NCI-H345 treated with DMSO at 0.1 percent for 48 hours (cell line): ENCODE results near the gene STK35.

Source experiments
- DNase-seq: peaks from one replicate; lab custom pipeline; 2025; ENCODE audit not compliant: unreplicated experiment; lab: John Stamatoyannopoulos, UW

STK35 gene

DNA sequence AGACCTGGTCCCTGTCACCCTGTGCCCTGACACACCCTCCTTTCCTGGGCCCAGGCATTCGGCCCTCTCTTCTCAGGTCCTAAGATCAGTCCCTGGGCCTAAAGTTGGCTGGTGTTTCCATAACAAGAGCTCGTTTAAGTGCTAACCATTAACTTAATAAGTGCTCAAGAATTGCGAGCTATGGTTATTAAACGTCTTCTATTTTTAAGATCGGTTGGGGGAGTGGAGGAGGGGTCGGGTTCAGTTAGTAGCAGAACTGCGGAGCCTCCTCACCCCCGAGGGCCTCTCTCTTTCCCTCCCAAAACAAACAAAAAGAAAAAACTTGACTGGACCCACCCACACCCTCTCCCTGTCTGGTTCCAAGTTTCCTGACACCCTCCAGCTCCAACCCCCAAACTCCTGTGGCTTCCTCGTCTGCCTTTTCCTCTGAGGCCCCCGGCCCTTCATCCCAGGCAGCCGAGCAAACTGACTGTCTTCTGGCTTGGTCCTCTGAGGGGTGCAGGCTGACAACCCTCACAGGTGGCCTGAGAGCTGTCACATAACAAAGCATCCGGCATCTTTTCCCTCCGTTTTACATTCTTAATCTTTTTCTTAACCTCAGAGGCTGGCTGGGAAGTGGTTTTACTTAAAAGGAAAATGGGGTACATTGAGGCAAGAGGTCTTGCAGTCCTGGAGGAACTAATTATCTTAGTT, 2.0 kb downstream of the STK35 start:
- DNase-seq: no peak

DNA sequence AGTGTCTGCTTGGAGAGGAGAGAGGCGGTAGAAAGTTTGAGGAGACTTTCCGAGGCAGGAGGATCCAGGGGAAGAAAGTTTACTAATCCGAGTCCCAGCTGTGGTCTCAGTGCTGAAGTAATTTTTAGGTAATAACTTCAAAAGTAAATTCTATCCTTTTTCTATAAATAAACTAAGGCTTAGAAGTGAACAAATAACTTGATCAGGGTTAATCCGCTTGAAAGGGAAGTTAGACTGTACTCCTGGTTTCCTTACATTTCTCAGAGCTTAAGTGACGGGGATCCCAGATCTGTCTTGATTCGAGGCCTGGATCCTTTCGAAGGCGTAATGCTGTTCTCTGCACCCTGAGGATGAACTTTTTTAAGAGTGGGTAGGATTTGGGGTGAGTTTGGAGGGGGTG, 2.6 kb downstream of the STK35 start:
- DNase-seq: no peak

DNA sequence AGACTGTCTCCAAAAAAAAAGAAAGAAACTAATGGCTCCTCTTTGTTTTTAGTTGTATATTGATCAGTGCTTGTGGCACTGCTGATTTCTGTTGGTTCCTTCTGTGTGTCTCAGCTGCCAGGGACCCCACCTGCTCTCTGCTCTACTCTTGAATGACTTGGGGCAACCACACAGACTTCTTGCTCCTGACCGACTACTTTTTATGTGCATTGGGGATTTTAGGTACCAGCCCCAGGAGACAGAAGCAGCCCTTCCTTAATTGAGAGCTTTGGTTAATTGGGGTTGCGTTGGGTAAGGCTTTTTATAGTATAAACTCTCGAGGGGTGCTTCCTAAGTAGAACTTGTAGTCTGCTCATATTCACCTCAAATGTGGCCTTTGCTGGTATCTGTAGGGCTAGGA, 6.9 kb downstream of the STK35 start:
- DNase-seq: no peak

DNA sequence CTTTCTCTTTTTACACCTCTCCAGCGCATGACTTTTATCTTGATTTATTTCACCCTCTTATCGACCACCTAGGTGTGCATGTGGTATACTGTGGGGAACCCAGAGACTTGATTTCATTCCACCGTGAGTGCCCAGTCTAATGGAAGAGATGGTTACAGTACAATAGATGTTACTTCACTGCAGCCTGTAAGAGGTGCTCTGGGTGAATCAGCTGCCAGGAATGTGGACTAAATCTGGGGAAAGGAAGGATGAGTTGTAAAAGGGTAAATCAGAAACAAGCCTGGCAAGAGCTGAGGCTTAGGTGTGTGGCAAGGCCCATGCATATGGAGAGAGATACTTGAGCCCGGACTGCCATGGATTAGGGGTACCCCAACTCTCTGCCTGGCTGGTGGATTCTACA, 7.4 kb downstream of the STK35 start:
- no peak for DNase-seq

DNA sequence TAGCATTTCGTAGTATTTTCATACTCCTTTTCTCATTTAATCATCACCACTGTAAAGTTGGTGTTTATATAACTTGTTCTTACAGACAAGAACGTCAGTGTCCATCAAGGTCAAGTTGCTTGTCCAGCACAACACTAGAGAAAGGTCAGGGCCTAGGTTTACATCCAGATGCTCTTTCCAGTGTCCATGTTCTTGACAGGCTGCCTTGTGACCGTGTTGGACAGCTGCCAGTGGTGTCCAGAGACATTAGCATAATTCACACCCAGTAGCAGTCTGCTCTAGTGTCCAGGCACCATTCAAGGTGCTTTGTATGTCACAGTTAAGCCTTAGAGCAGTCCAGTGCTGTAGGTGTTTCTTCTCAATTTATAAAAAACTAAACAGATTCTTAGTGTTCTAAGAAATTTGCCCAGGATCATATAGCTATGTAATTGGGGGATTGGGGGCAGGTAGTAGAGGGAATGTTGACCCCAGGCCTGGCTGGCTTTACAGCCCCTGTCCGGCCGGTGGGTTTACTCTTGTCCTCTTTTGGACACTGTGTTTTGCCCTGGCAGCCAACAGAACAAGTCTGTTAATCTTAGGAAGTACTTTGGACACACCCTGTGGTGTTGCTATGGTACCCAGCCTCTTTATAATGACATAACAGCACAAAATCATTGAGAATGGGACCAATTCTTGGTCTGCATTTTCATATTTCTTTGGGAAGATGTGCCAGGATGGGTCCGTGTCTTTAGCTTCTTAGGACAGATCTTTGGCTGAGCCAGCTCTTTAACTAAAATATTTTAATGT, 8.0 kb downstream of the STK35 start:
- no peak for DNase-seq

DNA sequence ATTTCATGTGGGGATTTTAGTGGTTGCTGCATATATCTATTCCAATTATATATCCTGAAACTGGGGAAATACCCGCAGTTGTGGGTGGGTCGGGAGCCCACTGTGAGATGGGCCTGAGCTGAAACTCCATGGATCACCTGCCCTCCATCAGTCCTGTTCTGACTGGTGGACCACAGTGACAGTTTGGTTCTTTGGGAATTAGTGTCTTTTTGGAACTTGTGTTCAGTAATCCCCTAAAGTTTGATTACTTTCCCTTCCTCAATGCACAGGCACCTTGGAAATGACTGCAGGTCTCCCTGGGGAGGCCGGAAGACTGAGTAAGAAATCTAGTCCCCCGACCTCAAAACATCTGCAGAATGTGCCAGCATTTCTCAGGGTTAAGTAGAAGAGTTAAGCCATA, 11.3 kb downstream of the STK35 start:
- no peak for DNase-seq

DNA sequence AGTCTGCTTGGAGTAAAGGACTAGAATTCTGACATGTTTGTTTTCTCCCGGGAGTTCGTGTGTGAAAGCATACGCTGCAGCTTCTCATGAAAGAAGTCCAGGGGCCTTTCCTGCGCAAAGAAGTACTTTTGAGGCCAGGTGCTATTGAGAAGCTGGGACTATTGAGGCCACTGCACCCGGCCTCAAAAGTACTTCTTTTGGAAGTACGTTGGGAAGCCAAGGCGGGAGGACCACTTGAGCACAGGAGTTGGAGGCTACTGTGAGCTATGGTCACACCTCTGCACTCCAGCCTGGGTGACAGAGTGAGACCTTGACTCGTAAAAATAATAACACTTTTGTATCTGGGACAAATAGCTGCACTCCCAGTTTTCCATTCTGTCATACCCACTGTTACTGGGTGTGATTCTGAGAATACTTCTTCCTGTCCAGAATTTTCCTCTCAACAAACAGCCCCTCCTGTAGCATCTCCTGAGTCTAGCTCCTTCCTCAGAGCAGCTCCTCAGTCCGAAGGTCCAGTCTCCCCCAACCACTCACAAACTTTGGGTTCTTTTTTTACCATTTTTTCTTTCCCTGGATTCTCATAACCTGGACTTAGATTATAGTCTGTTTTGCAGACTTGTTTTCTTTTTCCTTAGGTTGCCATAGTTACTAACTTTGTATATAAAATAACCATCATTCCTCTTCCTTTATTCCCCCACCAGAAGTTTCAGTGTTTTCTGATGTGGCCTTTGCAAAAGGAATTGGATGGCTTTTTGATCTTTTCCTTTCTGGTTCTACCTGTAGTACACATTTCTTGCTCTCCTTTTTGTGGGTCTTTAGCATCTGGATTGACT, 12.7 kb downstream of the STK35 start:
- DNase-seq: no peak

DNA sequence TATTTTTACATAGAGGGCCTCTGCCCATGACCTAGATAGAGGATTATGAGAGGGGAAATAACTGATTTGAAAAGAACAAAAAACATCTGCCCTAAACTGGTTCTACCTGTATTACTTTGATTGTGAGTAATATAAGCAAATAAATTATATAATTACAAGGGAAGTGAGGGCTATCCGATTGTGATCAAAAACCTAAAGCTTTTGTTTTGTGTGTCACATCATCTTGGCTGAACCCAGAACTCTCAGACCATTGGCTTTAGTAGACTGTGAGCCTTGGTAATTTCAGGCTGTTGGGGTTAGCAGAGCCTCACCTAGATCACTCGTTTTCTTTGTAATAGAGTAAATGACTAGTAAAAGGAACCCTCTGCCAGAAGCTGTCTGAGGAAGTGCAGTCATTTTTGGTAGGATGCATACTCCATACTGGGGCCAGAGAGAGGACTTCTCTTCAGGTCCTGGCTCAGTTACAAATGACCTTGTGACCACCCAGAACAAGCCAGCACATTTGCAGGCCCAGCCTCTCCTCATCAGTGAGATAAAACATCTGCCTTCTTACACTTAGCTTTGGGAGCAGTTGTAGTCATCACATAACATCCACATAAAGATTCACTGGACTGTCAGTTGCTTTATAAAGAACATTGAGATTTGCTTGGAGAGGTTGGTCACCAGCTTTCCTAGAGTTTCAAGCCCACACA, 13.5 kb downstream of the STK35 start:
- no peak for DNase-seq

DNA sequence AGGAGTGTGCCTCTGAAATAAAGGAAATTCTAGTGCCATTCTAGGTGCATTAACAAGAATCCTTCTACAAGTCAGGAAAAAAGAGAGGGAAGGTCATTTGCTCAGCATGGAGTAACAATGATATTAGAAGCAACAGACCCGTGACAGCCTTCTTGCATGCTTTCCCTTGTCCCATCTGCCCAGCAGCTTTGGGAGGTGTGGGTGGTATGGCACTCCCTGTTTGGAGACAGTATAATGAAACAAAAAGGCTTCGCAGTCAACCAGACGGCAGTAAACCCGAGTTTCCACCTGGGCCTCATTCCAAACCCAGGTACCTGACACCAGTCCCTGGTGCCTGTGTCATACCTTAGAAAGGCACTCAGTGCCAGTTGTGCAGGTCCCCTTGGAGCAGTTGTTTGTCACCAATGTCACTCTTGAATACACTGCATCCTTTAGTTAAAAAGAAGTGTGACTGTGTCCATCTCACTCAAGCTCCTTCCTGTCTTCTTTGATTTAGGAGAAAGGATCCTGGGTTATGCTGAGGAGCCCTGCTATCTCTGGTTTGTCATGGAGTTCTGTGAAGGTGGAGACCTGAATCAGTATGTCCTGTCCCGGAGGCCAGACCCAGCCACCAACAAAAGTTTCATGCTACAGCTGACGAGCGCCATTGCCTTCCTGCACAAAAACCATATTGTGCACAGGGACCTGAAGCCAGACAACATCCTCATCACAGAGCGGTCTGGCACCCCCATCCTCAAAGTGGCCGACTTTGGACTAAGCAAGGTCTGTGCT, 14.7 kb downstream of the STK35 start:
- no peak for DNase-seq

DNA sequence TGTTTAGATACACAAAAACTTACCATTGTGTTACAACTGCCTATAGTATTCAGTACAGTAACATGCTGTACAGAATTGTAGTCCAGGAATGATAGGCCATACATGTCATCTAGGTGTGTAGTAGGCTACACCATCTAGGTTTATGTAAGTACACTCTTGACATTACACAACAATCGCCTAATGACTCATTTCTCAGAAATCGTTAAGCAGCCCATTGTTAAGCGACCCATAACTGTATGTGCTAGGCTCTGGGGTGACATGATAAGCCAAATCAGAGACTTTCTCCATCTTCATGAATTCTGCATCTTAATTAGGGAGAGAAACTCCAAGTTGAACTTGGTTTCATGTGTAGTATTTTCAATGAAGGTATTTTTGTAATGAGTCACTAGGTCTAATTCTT, 17.2 kb downstream of the STK35 start:
- no peak for DNase-seq

DNA sequence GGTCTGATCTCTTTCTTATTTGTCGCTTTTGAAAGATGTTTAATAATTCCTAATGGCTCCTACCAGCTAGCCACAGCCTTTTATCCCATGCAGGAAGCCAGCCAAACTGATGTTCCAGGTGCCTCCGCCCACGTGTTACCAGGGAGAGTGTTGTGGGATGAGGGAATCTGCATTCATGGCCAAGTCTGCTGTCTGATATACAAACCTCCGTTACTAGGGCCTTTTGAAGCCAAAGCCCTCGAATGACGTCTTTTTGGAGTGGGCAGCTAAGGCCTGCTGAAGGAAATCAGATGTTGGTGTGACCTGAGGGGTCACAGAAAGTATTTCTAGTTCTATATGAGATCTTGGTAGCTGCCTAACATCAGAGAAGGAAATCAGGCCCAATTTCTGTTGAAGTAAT, 21.3 kb downstream of the STK35 start:
- DNase-seq: no peak

DNA sequence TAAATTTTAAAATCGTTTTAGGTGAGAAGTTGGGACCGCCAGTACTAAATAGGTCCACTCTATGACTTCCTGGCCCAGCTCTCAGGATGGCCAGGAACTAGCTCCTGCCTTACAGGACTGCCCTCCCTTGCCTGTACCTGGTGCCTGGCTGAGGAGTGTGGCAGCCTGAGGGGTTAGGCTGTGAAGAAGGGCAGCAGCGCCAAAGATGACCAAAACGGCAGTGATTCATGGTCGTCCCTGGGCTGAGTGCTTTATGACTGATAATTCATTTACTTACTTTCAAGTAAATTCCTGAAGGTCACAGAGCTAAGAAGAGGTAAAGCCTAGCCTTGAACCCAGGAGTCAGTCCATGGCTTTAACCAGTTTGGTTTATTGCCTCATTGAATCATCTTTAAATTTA, 22.1 kb downstream of the STK35 start:
- DNase-seq: no peak

DNA sequence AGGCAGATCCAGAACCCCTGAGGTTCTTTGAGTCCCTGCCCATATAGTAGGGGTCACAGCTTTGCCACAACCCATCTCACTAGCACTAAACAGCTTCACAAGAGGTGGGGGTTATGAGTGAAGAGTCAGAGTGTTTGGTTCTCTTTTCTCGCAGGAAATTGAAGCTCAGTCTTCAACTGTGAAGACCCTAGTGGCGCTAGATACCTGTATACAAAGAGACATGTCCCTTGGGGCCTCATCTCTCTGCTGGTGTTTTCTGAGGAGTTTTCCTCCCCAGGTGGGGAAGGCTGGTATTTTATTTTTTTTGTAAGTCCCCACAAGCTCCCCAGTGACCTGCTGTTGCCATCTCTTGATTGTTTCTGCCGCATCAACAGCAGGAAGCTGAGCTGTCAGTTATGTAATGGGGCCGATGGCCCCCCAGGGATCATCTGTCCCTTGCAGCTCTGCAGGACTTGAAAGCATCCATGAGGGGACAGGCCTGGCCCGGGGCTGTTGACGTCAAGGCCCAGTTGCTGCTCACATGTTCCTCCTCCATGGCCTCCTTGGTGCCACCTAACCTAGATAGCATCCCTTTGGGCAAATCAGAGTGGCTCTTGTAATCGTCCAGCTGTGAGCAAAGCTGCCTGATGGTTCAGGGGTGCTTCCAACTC, 23.1 kb downstream of the STK35 start:
- DNase-seq: no peak

DNA sequence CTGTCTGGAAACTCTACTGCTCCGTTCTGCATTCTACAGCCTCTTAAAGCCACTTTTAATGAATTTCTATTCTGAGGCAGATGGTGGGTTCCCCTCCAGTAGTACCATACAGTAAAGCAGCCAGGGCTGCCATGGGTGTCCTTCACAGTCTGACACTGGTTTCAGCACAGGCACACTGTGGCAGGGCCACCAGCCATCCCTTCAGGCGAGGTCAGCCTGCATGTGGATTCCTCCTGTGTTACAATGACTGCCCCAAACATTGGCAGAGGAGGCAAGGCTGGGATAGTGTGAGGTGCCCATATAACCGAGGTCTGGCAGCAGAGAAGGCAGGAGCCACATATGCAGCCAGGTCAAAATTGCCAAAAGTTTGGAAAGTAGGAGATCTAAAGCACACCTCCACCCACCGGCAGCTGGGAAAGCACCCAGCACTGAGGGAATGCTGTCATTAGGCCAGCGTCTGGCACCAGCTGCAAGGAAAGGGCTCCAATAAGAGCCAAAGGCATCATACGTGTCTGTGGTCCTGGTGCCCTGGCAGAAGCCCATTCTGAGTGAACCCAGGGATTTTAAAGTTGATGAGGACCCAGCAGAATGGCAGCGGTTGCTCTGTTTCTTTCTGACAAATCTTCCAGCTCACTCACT, 24.0 kb downstream of the STK35 start:
- no peak for DNase-seq

DNA sequence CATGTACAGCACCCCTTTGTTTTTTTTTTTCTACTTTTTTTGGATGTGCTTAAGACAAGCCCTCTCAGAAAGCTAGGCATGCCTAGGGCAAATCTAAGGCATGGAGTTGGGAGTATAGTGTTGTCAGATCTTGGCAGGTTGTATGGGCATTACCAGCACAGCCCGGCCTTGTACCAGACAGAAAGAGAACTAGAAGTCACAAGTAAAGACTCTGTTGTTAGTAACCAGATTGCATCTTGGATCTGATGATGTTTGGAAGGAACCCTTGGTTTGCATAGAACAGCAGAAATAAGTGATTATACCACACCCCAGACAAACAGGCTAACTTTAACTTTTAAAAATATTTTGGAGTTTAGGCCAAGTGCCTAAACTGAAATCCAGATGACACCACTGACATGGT, 25.6 kb downstream of the STK35 start:
- DNase-seq: no peak

DNA sequence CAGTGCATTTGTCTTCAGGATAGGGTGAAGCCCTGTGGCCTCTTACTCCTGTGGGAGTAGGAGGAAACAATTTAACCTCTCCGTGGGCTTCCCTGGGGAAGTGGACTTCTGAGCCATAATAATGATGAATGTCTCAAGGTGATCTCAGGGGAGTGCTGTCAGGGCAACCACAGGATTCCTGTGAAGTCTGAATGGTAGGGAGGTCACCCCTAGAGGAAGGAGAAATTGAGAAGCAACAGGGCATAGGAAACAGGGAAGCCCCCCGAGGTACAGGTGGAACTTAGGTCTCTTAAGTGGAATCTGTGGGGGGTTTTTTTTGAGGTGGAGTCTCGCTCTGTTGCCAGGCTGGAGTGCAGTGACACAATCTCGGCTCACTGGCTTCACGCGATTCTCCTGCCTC, 26.9 kb downstream of the STK35 start:
- no peak for DNase-seq

DNA sequence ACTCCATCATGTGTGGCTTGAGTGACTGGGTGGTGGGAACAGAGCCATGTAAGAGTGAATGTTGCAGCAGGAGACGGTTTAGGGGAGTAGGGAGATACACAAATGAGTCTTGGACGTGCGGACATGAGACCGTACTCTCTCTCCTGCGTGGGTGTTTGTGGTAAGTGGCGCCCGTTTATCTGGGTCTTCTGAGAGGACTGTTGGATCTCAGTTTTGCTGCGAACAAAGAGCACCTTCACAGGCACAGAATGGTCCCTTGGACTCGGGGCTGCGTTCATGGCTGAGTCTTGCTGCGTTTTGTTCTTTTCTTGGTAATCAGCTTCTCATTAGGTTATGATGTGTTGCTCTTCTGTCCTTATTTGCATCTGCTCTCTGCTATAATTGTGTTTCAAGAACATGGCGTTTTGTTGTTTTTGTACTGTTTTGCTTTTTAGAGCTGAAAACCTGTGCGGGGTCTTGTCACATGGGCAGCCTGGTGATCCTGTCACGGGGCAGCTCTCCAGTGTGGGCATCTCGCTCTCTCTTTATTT, 28.5 kb downstream of the STK35 start:
- no peak for DNase-seq

DNA sequence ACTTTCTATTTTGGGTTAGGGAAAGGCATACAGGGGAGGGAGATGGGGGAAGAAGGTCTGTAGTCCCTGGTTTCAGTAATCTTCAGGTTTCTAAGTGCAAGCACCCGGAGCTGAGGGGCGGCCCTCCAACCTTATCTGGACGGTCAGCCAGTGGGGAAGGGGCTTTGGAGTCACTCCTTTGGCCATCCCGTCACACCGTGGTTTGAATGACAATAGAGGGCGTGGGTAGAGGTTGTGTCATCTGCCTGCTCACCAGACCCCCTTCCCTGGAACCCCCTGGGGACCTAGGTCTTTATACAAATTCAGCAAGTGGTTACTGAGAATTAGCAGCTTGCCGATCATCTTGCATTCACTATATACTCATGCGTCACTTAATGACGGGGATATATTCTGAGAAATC, 29.1 kb downstream of the STK35 start:
- no peak for DNase-seq

DNA sequence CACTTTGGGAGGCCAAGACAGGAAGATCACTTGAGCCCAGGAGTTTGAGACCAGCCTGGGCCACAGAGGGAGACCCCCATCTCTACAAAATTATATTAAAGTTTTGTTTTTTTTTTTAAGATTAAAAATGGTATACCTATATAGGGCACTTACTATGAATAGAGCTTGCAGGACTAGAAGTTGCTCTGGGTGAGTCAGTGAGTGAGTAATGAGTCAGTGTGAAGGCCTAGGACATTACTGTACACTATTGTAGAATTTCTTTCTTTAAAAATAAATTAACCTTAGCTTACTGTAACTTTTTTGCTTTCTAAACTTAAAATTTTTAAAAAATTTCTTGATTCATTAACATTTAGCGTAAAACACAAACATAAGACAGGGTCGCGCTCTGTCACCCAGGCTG, 29.7 kb downstream of the STK35 start:
- DNase-seq: no peak
